GM21381 (cell line): Measurements from ENCODE around the gene NUAK1.

Experiments used
- ATAC-seq: cut with Tn5 transposase; IDR thresholded peaks from one replicate; pipeline ENCODE4 v1.9.1; 2021; ENCODE audit warnings: mild to moderate bottlenecking, moderate library complexity; ENCODE audit not compliant: unreplicated experiment

Gene NUAK1

DNA sequence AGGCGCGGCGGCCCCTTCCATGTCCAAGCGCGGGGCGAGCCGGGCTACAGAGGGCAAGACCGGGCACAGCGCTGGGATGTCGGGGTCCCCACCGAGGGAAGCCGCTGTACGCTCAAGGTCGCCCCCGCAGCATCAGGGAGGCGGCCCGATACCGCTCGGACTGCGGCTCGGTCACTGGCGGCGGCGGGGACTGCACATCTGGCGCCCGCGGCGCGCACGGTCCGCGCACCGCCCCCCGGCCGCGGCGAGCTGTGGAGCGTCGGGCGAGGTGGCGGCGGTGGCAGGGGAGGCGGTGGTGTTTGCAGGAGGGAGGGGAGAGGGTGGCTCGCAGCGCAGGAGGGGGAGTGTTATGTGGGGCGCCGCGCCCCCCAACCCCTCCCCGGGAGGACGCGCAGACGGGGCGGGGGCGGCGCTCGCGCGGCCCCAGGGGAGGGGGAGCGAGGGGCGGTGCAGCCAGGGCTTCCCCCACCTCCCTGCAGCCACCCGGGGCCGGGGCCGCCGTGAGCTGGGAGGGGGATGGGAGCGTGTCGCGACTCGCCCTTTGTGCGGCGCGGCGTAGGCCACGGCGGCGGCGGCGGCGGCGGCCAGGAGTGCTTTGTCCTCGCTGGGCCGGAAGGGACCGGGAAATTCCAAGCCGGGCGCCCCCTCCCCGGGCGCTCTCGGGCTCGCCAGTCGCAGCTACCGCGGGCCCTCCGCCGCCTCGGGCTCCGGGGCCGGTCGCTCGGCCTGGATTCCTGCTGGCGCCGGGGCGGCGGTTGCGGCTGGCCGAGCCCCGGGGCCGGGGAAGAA lies at the start of gene NUAK1:
Gene NUAK1, minus strand, starts transcription at position 322 of the 789 bp plus-strand sequence. Its CDS starts 301 bp downstream, at position 21.
- no peak for ATAC-seq

DNA sequence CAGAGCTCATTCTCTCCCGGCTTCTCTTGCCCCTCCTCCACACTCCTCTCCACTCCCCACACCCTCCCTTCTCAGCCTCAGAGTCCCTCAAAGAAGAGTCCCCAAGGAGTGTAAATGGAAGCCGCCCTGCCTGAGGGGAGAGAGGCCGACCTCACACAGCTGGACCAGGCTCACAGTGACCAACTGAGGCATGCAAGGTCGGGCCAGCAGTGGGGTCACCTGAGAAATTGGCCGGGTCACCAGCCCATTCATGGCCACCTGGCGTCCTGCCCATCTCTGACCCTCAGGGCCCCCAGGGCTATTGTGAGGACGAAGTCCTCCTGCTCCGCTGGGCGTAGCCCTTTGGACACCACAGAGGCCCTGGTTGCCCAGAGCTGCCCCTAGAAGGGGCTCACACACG lies 49.5 kb upstream of the NUAK1 start:
- no peak for ATAC-seq

DNA sequence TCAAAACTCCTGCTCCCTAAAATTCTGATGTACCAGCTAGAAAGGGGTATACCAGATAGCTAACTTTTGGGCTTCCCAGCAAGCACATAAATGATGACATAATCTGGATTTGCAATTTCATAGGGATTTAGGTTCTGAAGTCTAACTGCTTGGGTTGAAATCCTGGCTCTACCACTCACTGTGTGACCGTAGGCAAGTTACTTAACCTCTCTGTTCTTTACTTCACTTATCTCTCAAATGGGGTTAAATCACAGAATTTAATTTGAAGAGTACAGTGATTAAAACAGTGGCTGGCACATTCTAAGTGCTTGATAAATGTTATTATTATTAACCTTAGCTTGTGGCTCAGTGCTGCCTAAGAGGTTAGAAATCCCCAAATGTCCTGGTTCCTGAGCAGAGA lies 49.1 kb upstream of the NUAK1 start:
- no peak for ATAC-seq

DNA sequence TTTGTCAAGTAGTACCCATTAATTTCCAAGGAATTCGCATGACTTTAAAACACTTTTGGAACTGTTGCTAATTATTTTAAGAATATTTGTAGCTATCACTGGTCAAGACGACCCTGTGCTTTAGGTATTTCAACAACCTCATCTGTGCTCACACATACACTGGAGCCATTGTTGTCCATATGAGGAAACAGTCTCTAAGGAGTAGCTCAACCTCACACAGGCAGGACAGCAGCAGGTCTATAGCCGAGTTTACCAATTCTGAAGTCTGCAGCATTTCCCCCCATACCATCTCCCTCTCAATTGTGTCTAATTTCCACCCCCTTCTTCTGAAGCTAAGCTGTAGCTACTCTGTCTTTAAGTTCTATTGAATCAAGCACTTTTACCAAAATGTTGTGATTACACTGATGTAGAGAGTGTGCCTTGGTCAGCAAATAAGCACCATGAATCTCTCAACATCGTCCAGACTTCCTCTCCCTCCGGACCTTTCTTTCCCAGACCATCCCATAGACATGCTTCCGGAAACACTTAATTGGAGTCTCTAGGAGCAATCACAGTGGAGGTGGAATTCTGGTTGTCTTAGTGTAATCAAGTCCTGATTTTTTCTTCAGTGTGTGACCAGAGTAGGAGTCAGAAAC lies 48.5 kb upstream of the NUAK1 start:
- no peak for ATAC-seq

DNA sequence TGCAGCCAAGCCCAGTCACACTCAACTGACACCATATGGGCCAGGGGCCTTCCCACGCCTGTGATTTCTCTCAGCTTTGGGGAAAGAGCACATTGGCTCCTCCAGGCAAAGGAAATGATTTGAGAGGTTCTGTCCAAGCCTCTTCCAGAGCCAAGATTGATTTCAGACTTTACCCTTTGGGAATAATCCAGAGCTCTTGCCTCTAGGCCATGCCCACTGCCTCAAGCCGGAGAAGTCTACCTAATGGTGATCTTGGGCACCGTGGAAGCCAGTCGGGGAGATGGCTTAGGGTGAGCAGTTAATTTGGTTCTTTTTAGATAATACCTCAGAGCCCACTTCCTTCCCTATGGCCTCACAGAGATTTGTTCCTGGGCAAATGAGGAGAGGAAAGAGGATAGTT lies 45.0 kb upstream of the NUAK1 start:
- no peak for ATAC-seq

DNA sequence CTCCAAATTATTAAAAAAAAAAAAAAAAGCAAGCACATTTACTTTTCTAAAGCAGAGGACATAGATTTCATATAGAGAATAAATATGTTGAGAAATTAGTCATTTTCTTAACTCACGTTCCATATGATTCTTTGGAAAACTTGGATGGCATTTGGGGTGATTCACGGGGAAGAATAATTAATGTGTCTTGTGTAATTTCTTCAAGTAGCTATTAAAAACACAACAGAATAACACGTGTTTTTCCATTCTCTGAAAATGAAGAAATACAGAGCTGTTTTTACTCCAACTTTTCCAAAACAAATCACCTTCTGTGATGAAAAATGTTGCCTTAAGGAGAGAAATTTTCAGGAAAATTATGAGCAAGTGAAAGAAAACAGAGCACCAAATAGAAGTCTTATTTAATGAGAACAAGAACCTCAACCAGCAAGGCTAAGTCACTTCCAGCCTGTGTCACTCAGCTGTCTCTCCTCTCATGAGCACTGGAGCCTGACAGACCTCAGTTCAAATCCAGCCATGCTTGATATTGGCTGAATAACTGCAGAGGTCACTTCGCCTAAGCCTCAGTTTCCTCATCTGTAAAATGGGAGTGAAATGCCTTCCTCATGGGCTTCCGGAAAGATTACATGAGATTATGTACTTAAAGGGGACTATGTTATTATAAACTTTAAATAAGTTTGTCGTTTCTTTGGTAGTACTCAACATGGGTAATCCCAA lies 42.8 kb upstream of the NUAK1 start:
- ATAC-seq: no peak

DNA sequence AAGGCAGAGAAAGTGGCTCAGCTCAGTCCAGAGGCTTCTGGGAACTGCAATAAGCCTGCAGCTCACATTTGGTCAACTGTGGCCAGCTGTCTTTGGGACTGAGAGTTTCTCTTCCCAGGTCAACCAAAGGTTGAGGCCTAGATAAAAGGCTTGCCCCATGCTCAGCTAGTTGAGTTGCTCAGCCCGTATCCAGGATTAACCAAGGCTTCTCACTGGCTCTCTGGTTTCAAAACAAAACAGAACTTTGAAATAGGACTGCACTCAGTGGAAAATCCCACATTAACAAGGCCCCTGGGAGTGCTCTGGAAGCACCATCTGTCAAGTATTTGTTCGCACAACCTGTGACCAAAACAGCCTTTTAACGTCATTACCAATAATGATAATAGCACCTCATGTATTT lies 40.3 kb upstream of the NUAK1 start:
- no peak for ATAC-seq

DNA sequence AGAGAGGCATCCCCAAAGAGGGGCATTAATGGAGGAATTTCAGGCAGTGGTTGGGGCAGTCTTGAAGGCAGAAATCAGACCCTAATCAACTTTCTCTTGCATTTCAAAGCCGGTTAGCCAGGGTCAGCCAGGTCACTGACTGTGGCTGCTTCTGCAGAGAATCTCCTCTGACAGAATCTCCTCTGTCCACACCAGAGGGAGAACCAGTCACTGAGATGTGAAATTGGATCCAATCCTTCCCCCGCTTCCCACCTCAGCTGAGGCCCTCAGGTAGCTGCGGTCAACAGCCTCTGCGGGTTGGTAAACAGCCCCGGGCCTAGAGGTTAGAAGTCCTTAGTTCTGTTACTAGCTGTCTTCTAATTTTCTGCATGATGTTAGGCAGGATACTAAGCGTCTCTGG lies 39.8 kb upstream of the NUAK1 start:
- ATAC-seq: no peak

DNA sequence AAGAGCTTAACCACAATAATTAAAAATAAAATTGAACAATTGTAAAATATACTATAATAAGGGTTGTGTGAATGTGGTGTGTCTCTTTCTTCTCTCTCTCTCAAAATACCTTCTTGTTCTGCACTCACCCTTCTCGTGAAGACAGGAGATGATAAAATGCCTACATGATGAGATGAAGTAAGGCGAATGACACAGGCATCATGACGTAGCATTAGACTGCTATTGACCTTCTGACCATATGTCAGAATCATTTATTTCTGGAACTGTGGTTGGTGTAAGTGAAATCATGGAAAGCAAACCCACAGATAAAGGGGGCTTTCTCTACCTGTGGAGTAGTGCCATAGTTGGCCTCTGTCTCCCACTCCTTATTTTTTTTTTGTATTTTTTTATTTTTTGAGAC lies 37.8 kb upstream of the NUAK1 start:
- ATAC-seq: no peak

DNA sequence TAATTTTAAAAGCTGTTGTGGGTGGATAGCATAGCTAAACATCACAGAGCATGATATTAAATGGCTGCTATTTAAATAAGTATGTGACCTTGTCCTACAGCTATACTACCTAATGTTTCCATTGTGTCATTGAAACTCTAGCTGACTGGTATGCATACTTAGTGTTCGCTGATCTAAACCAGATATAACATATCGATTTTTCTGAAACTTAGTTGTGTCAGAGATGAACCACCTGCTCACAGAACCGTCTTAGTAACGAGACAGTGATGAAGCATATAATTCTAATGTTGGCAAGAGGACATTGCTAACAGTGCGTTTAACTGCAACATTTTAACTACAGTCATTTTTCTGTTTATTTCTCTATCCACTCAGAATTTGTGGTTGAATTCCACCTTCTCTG lies 36.1 kb upstream of the NUAK1 start:
- no peak for ATAC-seq

DNA sequence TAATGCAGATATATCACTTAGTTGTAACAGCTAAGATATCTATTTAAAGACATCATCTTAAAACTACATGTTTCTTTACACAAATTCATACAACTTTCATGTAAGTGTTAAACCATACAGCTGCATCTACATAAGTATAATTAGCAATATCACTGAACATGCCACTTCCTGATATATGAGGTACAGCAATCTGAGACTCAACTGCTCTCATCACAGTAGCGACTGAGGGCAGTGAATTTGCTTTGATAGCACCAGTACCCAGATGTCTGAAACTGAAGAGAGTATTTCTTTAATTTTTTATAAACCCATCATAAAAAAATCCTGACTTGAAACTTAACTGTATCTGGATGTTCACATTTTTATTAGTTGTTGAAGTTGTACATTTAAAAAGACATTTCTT lies 34.7 kb upstream of the NUAK1 start:
- ATAC-seq: no peak

DNA sequence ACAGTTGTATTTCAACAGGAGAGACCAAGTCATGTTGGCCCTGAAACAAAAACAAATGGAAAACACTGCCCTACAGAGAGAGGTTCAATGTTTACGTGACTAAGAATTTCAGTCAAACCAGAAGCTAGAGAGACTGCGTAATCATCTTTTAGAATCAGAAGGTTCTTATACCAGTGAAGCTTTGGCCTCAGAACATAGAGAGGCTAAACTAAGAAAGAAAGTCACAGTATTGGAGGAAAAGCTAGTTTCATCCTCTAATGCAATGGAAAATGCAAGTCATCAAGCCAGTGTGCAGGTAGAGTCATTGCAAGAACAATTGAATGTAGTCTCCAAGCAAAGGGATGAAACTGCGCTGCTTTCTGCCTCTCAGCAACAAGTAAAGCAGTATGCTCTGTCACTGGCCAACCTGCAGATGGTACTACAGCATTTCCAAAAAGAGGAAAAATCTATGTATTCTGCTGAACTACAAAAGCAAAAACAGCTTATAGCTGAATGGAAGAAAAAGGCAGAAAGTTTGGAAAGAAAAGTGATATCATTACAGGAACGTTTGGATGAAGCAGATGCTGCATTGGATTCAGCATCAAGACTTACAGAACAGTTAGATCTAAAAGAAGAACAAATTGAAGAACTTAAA lies 32.5 kb upstream of the NUAK1 start:
- ATAC-seq: no peak

DNA sequence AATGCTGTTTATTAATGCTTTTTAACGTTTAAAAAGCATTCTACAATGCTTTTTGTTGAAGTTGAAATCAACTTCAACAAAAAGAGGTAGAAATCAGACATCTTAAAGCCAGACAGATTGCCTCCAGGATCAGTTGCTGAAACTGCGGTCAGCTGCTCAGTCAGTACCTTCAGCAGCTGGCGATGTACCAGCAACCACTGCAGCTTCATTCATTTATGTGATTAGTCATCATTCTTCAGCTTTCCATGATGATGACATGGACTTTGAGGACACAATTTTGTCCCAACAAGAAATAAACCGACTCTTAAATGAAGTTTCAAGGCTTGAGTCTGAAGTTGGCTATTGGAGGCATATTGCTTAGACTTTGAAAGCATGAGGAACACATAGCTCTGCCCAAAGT lies 31.5 kb upstream of the NUAK1 start:
- ATAC-seq: no peak

DNA sequence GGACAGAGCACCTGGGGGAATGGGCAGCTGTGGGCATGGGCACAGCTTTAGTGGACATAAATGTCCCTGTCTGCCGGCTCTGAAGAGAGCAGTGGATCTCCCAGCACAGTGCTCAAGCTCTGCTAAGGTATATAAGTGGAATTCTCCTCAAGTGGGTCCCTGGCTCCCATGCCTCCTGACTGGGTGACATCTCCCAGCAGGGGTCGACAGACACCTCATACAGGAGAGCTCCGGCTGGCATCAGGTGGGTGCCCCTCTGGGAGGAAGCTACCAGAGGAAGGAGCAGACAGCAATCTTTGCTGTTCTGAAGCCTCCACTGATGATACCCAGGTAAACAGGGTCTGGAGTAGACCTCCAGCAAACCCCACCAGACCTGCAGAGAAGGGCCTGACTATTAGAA lies 25.0 kb upstream of the NUAK1 start:
- ATAC-seq: no peak

DNA sequence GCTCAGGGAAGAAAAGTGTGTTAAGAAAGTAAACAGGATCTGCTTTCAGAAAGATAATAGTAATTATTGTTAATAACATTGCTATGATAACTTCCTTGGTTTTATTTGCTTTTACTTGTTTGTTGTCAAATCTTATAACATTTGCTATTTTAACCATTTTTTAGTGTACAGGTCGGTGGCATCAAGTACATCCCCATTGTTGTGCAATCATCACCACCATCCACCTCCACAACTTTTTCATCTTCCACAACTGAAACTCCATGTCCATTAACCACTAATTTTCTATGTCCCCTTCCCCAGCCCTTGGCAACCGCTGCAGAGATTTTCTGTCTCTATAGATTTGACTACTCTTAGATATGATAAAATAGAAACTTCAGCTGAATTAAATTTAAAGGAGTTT lies 22.7 kb upstream of the NUAK1 start:
- no peak for ATAC-seq

DNA sequence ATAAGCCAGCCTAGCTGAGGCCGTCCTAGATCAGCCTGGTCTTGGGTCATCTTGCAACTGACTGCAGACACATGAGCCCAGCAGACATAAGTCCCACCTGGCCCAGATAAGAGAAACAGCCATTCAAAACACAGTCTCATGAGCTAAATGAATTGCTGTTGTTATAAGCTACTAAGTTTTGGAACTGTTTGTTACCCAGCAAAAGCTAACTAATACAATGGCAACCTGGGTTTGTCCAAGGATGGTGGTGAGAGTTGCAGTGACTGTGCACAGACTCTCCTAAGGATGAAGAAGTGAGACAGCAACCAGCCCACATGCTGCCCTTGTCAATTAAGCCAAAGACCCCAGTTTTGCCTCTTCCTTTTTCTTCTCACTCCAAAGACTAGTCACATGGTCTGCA lies 22.2 kb upstream of the NUAK1 start:
- ATAC-seq: no peak

DNA sequence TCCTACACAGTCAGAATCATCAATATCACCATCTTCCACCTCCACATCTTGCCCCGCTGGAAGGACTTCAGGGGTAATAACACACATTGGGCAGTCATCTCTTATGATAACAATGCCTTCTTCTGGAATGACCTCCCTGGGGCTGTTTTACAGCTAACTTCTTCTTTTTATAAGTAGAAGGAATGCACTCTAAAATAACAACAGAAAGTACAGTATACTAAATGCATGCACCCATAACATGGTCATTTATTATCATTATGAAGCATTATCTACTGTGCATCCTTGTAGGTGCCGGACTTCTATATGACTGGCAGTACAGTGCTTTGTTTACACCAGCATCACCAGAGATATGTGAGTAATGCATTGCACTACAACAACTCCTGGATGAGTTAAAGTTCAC lies 19.0 kb upstream of the NUAK1 start:
- no peak for ATAC-seq

DNA sequence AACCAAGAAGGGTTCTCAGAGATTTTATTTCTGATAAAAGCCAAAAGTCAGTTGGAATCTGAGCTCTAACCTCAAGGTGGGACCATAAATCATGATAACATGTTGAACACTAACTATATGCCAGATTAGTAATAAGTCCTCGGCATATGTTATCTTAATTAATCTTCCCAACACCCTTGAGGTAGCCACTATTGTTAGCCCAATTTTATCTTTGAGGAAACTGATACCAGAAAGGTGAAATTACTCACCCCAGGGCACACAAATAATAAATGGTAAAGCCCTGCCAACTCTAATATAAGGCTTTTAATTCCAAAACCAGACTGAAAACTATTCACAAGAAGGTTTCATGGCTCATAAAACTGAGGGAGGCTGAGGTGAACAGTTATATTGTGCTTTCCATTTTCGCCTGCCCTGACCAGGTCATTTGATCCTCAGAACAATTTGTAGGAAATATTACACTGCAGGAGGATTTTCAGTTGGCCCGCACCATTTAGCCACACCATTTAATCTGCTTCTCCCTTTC lies 16.1 kb upstream of the NUAK1 start:
- ATAC-seq: no peak

DNA sequence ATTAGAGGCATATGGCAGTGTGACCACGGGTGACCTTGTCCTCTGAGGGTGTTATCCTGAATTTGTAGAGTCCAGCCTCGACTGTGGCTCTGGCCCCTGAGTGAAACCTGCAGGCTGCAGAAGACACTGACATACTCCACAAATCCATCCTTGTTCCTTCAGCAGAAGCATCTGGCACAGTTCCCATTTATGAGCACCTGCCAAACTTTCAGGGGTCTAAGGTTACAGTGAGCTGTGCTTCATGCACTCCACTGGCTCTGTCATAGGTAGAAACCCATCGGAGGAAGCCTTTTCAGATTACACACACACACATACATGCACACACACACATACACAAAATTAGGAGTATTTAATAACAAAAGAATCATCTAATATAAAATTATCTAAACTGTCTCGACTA lies 13.6 kb upstream of the NUAK1 start:
- no peak for ATAC-seq

DNA sequence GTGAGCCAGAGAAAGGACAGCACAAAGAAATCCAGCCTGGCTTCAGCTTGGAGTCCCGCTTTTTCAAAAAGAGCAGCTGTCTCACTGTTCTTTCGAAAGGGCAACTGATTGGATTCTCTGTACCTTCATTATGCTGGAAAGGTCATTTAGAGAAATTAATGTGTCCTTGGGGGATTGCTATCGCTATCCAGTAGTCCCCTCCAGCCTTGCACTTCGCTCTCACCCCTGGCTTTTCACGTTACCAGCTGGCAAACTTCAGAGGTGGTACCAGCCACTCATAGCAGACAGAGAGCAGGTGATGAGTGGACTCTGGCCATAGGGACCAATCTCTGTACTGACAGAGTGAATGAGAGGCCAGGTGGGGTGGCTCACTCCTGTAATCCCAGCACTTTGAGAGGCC lies 11.8 kb upstream of the NUAK1 start:
- no peak for ATAC-seq

DNA sequence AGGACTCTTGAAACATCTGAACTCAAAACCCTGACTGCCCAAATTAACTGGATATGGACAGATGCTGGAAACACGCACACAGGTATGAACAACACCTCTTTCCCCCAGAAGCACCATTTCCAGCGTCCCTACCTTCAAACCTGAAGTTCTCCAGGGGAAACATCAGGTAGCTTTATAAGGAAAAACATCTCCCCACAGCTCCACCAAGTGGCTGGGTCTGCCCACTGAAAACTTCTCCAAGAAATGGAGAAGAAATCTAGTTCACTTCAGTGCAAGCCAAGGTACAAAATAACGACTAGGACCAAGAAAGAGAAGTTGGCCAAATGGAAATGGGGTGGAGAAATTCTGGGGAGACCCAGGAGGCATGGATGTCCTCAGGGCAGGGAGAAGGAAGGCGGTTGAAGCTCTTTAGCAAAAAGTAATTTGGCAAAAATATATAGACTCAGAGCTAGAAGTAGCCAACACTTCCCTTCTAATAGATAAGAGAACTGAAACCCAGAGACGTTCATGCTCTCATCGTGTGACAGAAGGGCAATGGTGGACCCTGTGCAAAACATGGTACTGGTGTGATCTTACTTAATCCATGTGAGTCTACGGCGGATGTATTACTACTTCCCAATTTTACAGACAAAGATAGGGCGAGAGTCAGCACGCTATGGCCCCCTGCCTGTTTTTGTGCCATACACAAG lies 10.5 kb upstream of the NUAK1 start:
- no peak for ATAC-seq
